ENCODE measurements around the gene PEAK1. TPM values are rescaled to one million over a fixed set of nuclear protein-coding genes. Genes with fewer than 3 reads are reported as not detected.

Gene PEAK1
- total and polyA plus RNA-seq, 10 of the 15 experiments (the other 5 are each of a cell fraction or from before 2014, with no cell fraction given), result 0.62 to 24.2 (median 11.2) TPM

DNA sequence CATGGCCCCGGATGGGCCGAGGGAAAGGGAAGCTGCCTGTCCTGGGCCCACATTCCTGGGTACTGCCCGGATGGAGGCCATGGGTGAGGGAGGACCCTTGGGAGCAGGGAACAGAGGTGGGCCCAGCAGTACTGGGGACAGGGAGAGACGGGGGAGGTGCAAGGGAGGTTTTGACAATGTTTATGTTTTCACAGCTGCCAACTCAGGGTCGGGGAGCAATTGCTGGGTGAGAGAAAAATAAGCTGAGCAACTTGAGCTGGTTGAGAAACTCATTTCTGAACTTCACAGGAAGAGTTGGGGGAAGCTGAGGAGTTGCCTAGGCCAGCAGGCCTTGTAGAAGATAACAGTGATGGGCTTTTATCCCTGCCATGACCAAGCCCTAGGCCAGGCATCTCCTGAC lies 337.9 kb downstream of the PEAK1 start:
- in situ Hi-C loops (cut with MboI) (no loop called here), intact Hi-C loops (cut with micrococcal nuclease; ENCODE audit: unreplicated experiment) (loop anchor here (5.0 kb wide), 1 partner anchor 50 kb away; no protein-coding TSS in a partner anchor)
- Histone ChIP-seq H3K36me3 (ENCODE audit: control insufficient read depth in 2 of 2, insufficient read depth in 2 of 2, low read length in 1 of 2) (no peaks in the 10 kb centered on the region), H4K20me1 (ENCODE audit: control insufficient read depth, insufficient read depth) (no peaks in the 10 kb centered on the region), H3K9ac (ENCODE audit: control insufficient read depth, insufficient read depth, low read length) (no peak overlapping the region), H3K27me3 (replicated peaks in 1 of 2; ENCODE audit: control insufficient read depth in 2 of 2, insufficient read depth in 2 of 2, low read length in 1 of 2) (no peaks in the 10 kb centered on the region), H3K4me2 (ENCODE audit: control insufficient read depth, insufficient read depth) (0 out of 2 replicates have a peak overlapping the region, but pooled peaks have one; percentile 9), H3K4me3 (no peak overlapping the region), H3K27ac (ENCODE audit: control insufficient read depth, insufficient read depth) (no peak overlapping the region), H2AFZ (ENCODE audit: control insufficient read depth, low read depth, low read length) (no peak overlapping the region), H3K9me3 (replicated peaks; ENCODE audit: control insufficient read depth, insufficient read depth, low read length) (no peaks in the 10 kb centered on the region), H3K79me2 (ENCODE audit: control insufficient read depth, insufficient read depth, low read length) (no peaks in the 10 kb centered on the region), H3K4me1 (ENCODE audit: control insufficient read depth, insufficient read depth, low read length) (peaks cover 35% of the 10 kb centered on the region)
- 68% methylated on average over 5 of the region's 5 CpGs for WGBS (ENCODE audit: insufficient coverage, insufficient replicate concordance, low lambda C conversion rate, missing lambda C conversion rate)
- ATAC-seq (no peak), DNase-seq (ENCODE audit: low read depth, low spot score) (no peak), FAIRE-seq (no peak)
- ChIA-PET CTCF (interaction anchor here (0.8 to 1.2 kb wide), 3 partner anchors 14 to 25 kb away, joined by 3 read pairs; no protein-coding TSS in a partner anchor), POLR2A (interaction anchor here (0.7 to 1.2 kb wide), 3 partner anchors 11 to 997 kb away, joined by 3 read pairs; no protein-coding TSS in a partner anchor), RAD21 (ENCODE audit: unreplicated experiment) (interaction anchor here (0.7 kb wide), 1 partner anchor 178 kb away, joined by 3 read pairs; no protein-coding TSS in a partner anchor), SMC1A (ENCODE audit: uncharacterized antibody, unreplicated experiment) (interaction anchor here (1.2 to 1.4 kb wide), 2 partner anchors 11 to 18 kb away, joined by 3 to 4 read pairs; no protein-coding TSS in a partner anchor)
- no TSS peak for BruUV-seq (replicated peaks)
- no peak for TF ChIP-seq EZH2 (IDR thresholded peaks at IDR 0.05; ENCODE audit: borderline replicate concordance, control insufficient read depth, low read depth, low read length)
- no peak for TF ChIP-seq BHLHE40 (IDR thresholded peaks at IDR 0.05; ENCODE audit: borderline replicate concordance in 1 of 2, low read depth in 2 of 2, low read length in 1 of 2)
- no peak for TF ChIP-seq MTA2 (IDR thresholded peaks at IDR 0.05; ENCODE audit: low read depth)
- no peak for TF ChIP-seq CREB1 (IDR thresholded peaks at IDR 0.05; ENCODE audit: low read depth)
- TF ChIP-seq, protein P1, sequence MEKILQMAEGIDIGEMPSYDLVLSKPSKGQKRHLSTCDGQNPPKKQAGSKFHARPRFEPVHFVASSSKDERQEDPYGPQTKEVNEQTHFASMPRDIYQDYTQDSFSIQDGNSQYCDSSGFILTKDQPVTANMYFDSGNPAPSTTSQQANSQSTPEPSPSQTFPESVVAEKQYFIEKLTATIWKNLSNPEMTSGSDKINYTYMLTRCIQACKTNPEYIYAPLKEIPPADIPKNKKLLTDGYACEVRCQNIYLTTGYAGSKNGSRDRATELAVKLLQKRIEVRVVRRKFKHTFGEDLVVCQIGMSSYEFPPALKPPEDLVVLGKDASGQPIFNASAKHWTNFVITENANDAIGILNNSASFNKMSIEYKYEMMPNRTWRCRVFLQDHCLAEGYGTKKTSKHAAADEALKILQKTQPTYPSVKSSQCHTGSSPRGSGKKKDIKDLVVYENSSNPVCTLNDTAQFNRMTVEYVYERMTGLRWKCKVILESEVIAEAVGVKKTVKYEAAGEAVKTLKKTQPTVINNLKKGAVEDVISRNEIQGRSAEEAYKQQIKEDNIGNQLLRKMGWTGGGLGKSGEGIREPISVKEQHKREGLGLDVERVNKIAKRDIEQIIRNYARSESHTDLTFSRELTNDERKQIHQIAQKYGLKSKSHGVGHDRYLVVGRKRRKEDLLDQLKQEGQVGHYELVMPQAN (conservative IDR thresholded peaks at IDR 0.05), result no peak
- TF ChIP-seq LARP7 (IDR thresholded peaks at IDR 0.05), result no peak
- TF ChIP-seq HCFC1 (IDR thresholded peaks at IDR 0.05; ENCODE audit: low read length), result no peak
- TF ChIP-seq, protein P2, sequence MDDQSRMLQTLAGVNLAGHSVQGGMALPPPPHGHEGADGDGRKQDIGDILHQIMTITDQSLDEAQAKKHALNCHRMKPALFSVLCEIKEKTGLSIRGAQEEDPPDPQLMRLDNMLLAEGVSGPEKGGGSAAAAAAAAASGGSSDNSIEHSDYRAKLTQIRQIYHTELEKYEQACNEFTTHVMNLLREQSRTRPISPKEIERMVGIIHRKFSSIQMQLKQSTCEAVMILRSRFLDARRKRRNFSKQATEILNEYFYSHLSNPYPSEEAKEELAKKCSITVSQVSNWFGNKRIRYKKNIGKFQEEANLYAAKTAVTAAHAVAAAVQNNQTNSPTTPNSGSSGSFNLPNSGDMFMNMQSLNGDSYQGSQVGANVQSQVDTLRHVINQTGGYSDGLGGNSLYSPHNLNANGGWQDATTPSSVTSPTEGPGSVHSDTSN (IDR thresholded peaks at IDR 0.05; ENCODE audit: insufficient replicate concordance, low read depth, low read length), result no peak
- TF ChIP-seq, protein P3, sequence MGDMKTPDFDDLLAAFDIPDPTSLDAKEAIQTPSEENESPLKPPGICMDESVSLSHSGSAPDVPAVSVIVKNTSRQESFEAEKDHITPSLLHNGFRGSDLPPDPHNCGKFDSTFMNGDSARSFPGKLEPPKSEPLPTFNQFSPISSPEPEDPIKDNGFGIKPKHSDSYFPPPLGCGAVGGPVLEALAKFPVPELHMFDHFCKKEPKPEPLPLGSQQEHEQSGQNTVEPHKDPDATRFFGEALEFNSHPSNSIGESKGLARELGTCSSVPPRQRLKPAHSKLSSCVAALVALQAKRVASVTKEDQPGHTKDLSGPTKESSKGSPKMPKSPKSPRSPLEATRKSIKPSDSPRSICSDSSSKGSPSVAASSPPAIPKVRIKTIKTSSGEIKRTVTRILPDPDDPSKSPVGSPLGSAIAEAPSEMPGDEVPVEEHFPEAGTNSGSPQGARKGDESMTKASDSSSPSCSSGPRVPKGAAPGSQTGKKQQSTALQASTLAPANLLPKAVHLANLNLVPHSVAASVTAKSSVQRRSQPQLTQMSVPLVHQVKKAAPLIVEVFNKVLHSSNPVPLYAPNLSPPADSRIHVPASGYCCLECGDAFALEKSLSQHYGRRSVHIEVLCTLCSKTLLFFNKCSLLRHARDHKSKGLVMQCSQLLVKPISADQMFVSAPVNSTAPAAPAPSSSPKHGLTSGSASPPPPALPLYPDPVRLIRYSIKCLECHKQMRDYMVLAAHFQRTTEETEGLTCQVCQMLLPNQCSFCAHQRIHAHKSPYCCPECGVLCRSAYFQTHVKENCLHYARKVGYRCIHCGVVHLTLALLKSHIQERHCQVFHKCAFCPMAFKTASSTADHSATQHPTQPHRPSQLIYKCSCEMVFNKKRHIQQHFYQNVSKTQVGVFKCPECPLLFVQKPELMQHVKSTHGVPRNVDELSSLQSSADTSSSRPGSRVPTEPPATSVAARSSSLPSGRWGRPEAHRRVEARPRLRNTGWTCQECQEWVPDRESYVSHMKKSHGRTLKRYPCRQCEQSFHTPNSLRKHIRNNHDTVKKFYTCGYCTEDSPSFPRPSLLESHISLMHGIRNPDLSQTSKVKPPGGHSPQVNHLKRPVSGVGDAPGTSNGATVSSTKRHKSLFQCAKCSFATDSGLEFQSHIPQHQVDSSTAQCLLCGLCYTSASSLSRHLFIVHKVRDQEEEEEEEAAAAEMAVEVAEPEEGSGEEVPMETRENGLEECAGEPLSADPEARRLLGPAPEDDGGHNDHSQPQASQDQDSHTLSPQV (IDR thresholded peaks at IDR 0.05), result no peak
- no peak for TF ChIP-seq BACH1 (IDR thresholded peaks at IDR 0.05; ENCODE audit: borderline replicate concordance)
- no peak for TF ChIP-seq TAF1 (IDR thresholded peaks at IDR 0.05; ENCODE audit: borderline replicate concordance, low read depth, low read length)
- no peak for TF ChIP-seq POLR2AphosphoS5 (IDR thresholded peaks at IDR 0.05; ENCODE audit: low read length)
- no peak for TF ChIP-seq SREBF2 (IDR thresholded peaks at IDR 0.05; ENCODE audit: low read length)

All from GM12878 (cell line).